GM12801 (cell line): ENCODE data around the gene SLC1A5.

Experiments
- CTCF ChIP-seq: IDR thresholded peaks from one replicate; pipeline ENCODE4 v1.5.1; 2011; ENCODE audit warnings: control low read depth; ENCODE audit not compliant: insufficient read length; ENCODE audit errors: extremely low read depth

Gene SLC1A5

GRCh38 chr19:46785054-46785979, 3.1 kb downstream of the SLC1A5 start:
- TF ChIP-seq CTCF, result no peak

DNA sequence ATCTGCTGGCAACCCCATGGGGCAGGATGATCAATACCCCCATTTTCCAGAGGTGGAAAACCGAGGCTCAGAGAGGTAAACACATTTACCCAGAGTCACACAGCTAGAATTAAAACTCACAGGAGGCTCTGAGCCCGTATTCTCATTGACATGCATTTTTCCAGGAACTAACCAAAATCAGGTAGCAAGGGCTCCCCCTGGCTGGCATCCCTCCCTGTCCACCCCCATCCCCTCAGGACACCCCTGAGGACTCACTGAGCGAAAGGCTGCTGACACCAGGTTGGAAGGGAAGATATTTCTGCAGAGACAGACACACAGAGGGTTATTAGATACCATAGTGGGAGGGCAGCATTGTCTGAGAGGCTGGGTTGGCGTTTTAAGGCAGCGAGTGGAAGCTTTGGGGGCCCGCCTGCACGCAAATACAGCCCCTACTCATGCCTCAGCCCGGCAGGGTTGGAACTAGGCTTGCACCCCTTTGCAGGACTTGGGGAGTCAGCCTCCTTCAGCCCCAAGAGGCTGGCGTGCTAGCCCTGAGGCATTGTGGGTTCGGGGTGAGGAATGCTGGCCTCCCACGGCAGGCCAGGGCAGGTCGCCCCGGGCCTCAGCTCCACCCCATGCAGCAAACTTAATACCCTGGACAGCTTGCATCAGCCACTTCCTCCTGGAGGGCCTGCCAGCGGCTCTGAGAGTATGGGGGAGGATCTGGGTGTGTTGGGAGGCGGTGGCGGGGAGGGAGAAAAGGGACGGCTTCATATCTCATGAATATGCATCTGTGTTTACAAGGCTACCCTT, 3.9 kb downstream of the SLC1A5 start:
- no peak for TF ChIP-seq CTCF

DNA sequence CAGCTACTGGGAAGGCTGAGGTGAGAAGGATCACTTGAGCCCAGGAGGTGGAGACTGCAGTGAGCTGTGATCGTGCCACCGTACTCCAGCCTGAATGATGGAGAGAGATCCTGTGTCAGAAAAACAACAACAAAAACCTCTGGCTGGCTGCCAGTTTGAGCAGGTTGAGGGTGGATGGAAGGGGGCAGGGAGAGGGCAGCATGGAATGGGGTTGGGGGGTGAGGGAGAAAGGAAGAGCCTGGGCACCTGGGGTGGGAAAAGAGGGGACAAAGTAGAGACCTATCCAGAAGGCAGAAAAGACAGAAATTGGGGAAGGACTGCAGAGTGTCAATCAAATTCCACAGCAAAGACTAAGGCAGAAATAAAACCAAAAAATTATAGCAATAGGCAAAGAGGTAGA, 4.7 kb downstream of the SLC1A5 start:
- TF ChIP-seq CTCF, result no peak

- TF ChIP-seq CTCF, result no peak
Measured at GRCh38 chr19:46782355-46783019, 5.9 kb downstream of the SLC1A5 start.

DNA sequence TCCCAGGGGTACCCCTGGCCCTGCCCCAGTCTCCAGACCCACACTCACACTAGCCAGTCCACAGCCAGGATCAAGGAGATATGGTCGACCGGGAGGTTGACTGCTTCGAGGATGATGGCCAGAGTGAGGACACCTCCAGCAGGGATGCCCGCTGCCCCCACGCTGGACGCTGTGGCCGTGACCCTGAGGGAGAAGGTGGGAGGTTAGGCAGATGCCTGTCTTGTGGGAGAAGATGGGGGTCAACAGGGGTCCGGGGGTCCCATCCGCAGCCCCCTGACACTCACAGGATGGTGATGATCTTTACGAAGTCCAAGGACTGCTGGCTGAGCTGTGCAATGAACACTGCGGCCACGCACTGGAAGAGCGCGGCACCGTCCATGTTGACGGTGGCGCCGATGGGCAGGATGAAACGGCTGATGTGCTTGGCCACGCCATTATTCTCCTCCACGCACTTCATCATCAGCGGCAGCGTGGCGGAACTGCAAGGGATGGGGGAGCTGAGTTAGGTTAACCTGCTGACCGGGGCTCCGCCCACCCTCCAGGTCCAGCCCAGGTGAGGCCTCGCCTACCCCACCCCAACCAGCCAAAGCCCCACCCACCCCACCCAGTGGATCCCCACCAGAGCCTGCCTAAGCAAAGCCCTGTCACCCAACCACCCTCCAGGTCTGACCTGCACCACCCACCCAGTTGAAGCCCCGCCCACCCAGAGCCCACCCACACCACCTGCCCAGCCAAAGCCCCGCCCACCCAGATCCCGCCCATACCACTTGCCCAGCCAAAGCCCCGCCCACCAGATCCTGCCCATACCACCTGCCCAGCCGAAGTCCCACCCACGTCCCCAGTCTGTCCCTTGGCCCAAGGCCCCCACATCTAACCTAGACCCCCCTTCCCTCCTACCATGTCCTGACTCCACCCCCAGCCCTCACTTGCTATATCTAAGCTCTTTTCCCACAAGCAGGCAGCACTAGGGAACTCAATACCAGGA, 11.2 kb downstream of the SLC1A5 start:
- TF ChIP-seq CTCF, result no peak

GRCh38 chr19:46775642-46776258, 12.6 kb downstream of the SLC1A5 start:
- no peak for TF ChIP-seq CTCF
